ENCODE data around the gene RABGAP1L. TPM values are rescaled to one million over a fixed set of nuclear protein-coding genes. Genes with fewer than 3 reads are reported as not detected.

Gene RABGAP1L
- total and polyA plus RNA-seq, 2 of the 8 experiments (the other 6 are each of a cell fraction or from before 2014, with no cell fraction given) = 33.3 to 156 TPM

- TF ChIP-seq RFX5 (IDR thresholded peaks at IDR 0.05; ENCODE audit: borderline replicate concordance, low read depth, low read length) (no peak), HDAC2 (IDR thresholded peaks at IDR 0.05; ENCODE audit: borderline replicate concordance in 1 of 2, low read depth in 2 of 2, low read length in 2 of 2) (peak; percentile 99 to 100), HDAC6 (IDR thresholded peaks at IDR 0.05; ENCODE audit: low read depth, low read length) (no peak), GABPA (IDR thresholded peaks at IDR 0.05; ENCODE audit: borderline replicate concordance, insufficient read depth, low read length) (0 out of 2 replicates have a peak, but pooled peaks have one; percentile 37), FOSL1 (IDR thresholded peaks at IDR 0.05; ENCODE audit: insufficient read depth, low read depth, low read length) (no peak), MAFK (IDR thresholded peaks at IDR 0.05; ENCODE audit: low read depth, low read length) (no peak), SUZ12 (IDR thresholded peaks at IDR 0.05; ENCODE audit: low read length) (peak; percentile 57; the same call in 1 of the 2 replicates), POLR2AphosphoS5 (IDR thresholded peaks at IDR 0.05; ENCODE audit: low read depth, low read length) (peak; percentile 33; the same call in 1 of the 2 replicates), POLR2A (IDR thresholded peaks at IDR 0.05; ENCODE audit: control extremely low read depth in 1 of 2, low read depth in 2 of 2, low read length in 2 of 2) (peak; percentile 78 to 89), NRF1 (IDR thresholded peaks at IDR 0.05; ENCODE audit: low read depth, low read length) (no peak), JUND (IDR thresholded peaks at IDR 0.05; ENCODE audit: low read length) (0 out of 2 replicates have a peak, but pooled peaks have one; percentile 4), BRCA1 (IDR thresholded peaks at IDR 0.05; ENCODE audit: low read depth, low read length) (no peak), SIN3A (conservative IDR thresholded peaks at IDR 0.05 in 1 of 2, IDR thresholded peaks at IDR 0.05 in 1 of 2; ENCODE audit: low read depth in 1 of 2, low read length in 2 of 2) (no peak; a peak in 1 of 4 replicates), SAP30 (IDR thresholded peaks at IDR 0.05; ENCODE audit: insufficient read depth, insufficient replicate concordance, low read length) (no peak), JUN (IDR thresholded peaks at IDR 0.05; ENCODE audit: low read depth, low read length) (no peak), ATF2 (IDR thresholded peaks at IDR 0.05; ENCODE audit: low read length) (no peak), SP1 (IDR thresholded peaks at IDR 0.05; ENCODE audit: low read depth, low read length) (no peak), YY1 (IDR thresholded peaks at IDR 0.05; ENCODE audit: low read depth, low read length) (no peak; the same call in 1 of the 2 replicates), EZH2 (IDR thresholded peaks at IDR 0.05; ENCODE audit: low read depth, low read length, severe bottlenecking) (no peak), NANOG (IDR thresholded peaks at IDR 0.05; ENCODE audit: insufficient read depth, low read depth, low read length, poor library complexity, severe bottlenecking) (no peak), SIX5 (IDR thresholded peaks at IDR 0.05; ENCODE audit: low read depth, low read length) (no peak)
These were observed at the start of gene RABGAP1L (continued) for GRCh38 chr1:174159252-174160108.

Data from H1 (cell line).